ENCODE results near the gene GARIN5A.

DNA sequence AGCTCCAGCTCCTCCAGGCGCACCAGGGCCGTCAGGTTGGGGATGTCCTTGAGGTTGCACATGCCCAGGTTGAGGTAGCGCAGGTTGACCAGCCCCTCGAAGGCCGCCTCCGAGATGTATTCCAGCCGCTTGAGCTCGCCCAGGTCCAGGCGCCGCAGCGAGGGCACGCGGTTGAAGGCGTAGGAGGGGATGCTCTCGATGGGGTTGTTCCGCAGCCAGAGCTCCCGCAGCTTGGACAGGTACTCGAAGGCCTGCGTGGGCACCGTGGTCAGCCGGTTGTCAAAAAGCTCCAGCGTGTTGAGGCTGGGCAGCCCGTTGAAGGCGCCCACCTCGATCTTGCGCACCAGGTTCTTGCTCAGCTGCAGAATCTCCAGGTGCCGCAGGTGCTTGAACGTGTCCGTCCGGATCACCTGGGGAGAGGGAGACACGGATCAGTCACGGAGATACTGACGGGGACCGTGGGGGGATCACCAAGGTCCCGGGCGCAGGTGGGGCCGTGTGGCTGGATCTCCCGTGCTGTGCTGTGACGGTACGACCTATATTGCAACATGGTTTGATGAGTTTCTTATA lies 42.4 kb upstream of the GARIN5A start:
- no peak for TF ChIP-seq POLR2A (IDR thresholded peaks at IDR 0.05)
- TF ChIP-seq, protein P1, sequence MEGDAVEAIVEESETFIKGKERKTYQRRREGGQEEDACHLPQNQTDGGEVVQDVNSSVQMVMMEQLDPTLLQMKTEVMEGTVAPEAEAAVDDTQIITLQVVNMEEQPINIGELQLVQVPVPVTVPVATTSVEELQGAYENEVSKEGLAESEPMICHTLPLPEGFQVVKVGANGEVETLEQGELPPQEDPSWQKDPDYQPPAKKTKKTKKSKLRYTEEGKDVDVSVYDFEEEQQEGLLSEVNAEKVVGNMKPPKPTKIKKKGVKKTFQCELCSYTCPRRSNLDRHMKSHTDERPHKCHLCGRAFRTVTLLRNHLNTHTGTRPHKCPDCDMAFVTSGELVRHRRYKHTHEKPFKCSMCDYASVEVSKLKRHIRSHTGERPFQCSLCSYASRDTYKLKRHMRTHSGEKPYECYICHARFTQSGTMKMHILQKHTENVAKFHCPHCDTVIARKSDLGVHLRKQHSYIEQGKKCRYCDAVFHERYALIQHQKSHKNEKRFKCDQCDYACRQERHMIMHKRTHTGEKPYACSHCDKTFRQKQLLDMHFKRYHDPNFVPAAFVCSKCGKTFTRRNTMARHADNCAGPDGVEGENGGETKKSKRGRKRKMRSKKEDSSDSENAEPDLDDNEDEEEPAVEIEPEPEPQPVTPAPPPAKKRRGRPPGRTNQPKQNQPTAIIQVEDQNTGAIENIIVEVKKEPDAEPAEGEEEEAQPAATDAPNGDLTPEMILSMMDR (IDR thresholded peaks at IDR 0.05): no peak

Data from adrenal gland (tissue), 5 donors.